ENCODE results near the gene HOOK2. TPM values are rescaled to one million over a fixed set of nuclear protein-coding genes. Genes with fewer than 3 reads are reported as not detected.
A peak's percentile ranks its signal among the peaks of the same experiment; 100 is the strongest.

The HOOK2 gene
- total and polyA plus RNA-seq, 2 of the 13 experiments (the other 11 are each of a cell fraction or from before 2014, with no cell fraction given) = 9.2 to 12.9 TPM

- TF ChIP-seq SALL1 (CRISPR knock-in tag; IDR thresholded peaks at IDR 0.05) = no peak; the same call in 1 of the 2 replicates
- TF ChIP-seq BHLHE40 (IDR thresholded peaks at IDR 0.05; ENCODE audit: low read length) = 0 out of 2 replicates have a peak, but pooled peaks have one; percentile 35
- TF ChIP-seq DZIP1 (CRISPR knock-in tag; IDR thresholded peaks at IDR 0.05) = no peak
- TF ChIP-seq ZBTB33 (CRISPR knock-in tag; IDR thresholded peaks at IDR 0.05) = peak; percentile 61
- peak; percentile 11; the same call in 1 of the 2 replicates for TF ChIP-seq SAFB2 (CRISPR knock-in tag; IDR thresholded peaks at IDR 0.05; ENCODE audit: borderline replicate concordance, low read depth)
- no peak for TF ChIP-seq SSRP1 (CRISPR knock-in tag; IDR thresholded peaks at IDR 0.05)
- TF ChIP-seq HOXA3 (CRISPR knock-in tag; IDR thresholded peaks at IDR 0.05) = peak; percentile 50; the same call in 1 of the 2 replicates
- TF ChIP-seq ZBED4 (CRISPR knock-in tag; IDR thresholded peaks at IDR 0.05; ENCODE audit: borderline replicate concordance) = peak; percentile 81
- TF ChIP-seq SP4 (CRISPR knock-in tag; IDR thresholded peaks at IDR 0.05) = 0 out of 2 replicates have a peak, but pooled peaks have one; percentile 22
- peak; percentile 92 for TF ChIP-seq CTCF (CRISPR knock-in tag; IDR thresholded peaks at IDR 0.05)
- no peak for TF ChIP-seq SP1 (IDR thresholded peaks at IDR 0.05)
- 0 out of 2 replicates have a peak, but pooled peaks have one; percentile 28 for TF ChIP-seq SP1 (CRISPR knock-in tag; IDR thresholded peaks at IDR 0.05)
- peak; percentile 63; the same call in 1 of the 2 replicates for TF ChIP-seq TFAP4 (IDR thresholded peaks at IDR 0.05; ENCODE audit: borderline replicate concordance, low read depth)
- TF ChIP-seq ADNP (CRISPR knock-in tag; IDR thresholded peaks at IDR 0.05) = 0 out of 2 replicates have a peak, but pooled peaks have one; percentile 28
- TF ChIP-seq ARHGAP35 (CRISPR knock-in tag; IDR thresholded peaks at IDR 0.05; ENCODE audit: borderline replicate concordance) = 0 out of 2 replicates have a peak, but pooled peaks have one; percentile 62
- peak; percentile 70; the same call in 1 of the 2 replicates for TF ChIP-seq SALL2 (CRISPR knock-in tag; IDR thresholded peaks at IDR 0.05)
- no peak for TF ChIP-seq ZNF138 (CRISPR knock-in tag; IDR thresholded peaks at IDR 0.05; ENCODE audit: low read depth)
Measured at GRCh38 chr19:12757544-12758274, 17.6 kb downstream of the HOOK2 start (continued).

Measured in HepG2 (cell line).